Muscle of arm (tissue), 12 donors: ENCODE data around the gene POMT1. TPM values are rescaled to one million over a fixed set of nuclear protein-coding genes. Genes with fewer than 3 reads are reported as not detected.

Experiments used
- DNase-seq: peaks from one replicate; pipeline ENCODE4 v3.0.0-alpha.2; 2013
- polyA plus RNA-seq, 12 donors: library from polyadenylated mRNA; unstranded; fragments of 120-200 nt; gene quantifications; one replicate each; pipeline ENCODE4 v1.2.1, GENCODE V29; 2013; ENCODE audit not compliant: insufficient read length in 12 of 12

Gene POMT1
- polyA plus RNA-seq, 12 donors: 17.4 to 31.8 (median 23.3) TPM; not detected in 1

DNA sequence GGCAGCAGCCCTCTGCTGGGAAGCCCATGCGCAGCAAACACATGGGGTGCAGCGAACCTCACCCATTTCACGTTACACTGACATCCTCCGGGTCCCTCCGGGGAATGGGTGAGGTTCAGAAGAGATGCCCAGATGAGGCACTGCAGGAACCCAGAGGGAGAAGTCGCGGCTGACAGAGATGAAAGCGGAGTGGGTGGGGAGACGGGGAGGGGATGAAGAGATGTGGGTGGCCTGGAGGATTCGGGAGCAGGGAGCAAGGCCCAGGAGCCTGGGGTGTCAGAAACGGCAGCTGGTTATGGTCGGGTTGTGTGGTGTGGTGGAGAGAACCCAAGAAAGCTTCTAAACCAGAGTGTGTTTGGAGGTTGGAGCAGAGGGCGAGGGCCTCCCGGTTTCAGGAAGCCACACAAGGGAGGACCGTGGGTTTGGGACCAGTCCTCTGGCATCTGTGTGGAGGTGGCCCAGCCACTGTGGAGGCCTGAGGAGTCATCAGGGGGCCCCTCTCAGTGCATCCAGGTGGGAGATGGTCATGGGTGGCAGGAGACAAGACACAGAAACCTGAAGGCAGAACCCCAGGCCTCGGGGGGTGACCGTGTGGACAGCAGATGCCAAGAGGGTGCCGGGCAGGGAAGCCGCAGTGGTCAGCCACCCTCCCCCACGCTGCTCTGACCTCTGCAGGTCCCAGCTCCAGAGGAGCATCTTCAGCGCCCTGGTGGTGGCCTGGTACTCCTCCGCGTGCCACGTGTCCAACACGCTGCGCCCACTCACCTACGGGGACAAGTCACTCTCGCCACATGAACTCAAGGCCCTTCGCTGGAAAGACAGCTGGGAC, 19.8 kb downstream of the POMT1 start:
- no peak for DNase-seq

DNA sequence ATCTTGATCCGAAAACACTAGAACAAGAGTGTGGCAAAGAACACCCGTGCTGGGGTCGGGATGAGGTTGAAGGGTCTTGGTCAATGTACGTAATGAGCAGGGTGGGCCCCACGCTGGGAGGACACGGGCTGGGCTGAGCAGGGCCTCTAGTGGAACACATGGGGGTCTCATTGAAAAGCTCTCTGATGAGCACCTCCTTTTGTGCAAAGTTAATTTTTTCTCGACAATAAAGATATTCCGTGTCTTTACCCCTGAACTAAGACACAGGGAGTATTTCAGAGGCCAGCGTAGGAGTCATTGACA, 20.3 kb downstream of the POMT1 start:
- DNase-seq: no peak

DNA sequence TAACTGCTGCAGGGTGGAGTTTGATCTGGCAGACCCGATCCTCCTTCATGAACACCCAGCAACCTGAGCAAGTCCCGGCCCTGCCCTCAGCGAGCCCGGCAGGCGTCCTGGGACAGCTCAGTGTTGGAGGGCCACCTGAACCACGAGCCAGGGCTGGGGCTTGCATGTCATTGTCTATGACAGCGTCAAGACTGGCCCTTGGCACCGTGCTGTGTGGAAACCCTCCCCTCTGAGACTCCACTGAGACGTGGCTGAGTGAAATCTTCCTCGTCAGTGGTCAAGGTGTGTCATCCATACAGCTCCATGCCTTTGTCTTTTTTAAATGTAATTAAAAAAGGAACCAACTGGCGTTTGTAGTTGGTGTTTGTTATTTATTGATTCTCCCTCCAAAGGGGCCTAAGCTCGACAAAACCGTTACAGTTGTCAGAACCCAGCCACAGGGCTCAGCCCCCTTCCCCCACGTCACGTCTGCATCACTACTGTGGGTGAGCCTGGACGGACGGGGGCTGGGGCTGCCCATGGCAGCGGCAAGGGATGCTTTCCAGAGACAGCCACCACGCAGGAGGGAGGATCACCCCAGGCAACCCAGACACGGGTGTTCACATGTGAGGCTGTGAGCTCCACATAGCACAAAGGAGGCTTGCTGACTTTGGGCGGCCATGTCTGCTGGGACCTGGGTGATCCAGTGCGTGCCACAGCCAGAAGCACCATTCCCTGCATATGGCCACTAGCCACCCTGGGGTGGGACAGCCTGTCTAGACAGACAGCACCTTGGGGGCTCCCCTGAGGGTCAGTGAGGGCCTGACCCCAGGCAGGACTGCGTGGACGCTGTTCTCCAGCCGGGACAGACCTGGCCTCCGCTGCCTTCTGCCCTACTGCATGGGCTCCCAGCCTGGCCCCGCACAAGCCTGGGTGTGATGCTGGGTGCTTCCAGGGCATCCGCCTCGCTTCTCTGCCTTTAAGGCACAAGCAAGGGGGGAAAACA, 21.0 kb downstream of the POMT1 start:
- DNase-seq: no peak

DNA sequence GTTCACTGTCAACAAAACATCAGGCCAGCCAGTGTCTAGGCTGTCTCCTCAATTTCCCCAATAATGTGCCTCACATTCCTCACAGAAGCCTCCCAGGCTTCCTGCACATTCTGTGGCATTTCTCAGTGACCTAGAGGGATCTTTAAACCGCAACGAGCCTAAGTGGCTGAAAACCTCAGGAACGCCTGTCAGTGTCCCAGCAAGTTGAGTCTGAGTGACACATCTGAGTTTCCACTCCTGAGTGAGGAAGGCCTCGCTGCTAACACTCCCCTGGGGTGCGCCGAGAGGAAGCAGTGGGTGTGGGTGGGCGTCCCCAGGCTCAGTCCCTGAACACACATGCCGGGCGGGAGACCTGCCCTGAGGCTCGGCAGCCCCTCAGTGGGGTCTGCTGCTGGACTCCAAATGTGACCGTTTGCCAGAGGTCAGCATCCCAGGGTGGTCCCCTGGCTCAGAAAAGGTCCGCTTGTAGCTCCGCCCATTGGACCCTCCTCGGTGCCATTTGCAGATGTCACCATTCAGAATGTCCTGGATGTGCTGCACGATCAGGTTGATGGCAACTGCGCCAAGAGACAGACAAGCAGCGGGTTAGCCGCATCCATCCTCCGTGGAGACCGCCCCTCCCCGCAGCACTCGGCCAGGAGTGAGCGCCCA, 22.1 kb downstream of the POMT1 start:
- DNase-seq: no peak

DNA sequence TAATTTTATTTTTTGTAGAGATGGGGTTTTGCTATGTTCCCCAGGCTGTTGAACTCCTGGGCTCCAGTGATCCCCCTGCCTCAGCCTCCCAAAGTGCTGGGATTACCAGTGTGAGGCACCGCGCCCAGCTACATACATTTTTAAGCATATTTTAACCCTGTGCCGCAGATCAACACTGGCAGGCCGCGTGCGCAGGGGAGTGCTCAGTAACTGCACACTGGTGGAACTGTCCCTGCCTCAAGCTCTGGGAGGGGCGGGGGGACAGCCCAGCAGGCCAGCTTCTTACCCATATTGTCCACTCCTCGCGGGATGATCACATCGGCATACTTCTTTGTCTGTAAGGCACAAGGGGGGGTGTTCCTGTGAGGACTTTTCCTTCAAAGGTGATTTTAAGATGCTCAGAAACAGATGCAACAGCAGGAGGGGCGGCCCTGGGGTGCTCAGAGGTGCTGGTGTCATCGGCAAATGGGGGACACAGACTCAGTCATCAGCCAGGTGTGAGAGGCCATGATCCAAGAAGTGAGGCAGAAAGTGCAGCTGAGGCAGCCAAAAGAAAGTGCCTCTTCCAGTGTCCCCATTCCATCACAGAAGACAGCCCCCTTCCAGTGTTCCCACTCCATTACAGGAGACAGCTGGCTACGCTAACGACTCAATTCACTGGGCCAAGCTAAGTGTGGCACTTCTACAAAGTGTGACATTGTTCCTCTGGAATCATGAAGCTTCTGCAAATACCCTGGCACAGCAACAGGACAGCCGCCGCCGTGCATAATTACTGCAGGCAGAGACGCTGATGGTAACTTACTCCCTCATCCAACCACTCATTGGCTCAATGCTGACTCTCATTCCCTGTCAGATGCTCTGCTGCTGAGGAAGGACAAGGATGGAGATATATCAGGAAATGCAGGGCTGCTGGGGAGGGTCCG, 23.2 kb downstream of the POMT1 start:
- DNase-seq: no peak

DNA sequence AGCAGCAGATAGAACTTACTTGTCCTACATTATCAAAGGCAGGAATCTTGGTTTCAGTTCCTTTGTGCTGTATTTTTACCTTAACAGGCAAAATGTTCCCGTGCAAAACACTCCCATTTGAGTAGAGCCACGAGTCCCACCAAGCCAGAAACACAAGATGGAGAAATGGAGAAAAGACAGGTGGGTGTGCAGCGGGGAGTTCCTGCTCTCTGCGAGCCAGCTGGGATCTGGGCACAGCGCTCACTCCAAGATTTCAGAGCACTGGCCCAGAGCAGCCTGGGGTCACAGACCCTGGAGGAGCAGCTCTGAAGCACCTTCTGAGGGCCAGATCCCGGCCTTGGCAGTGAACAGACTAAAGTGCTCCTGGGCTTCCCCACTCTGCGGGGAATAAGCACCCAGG, 25.5 kb downstream of the POMT1 start:
- no peak for DNase-seq

DNA sequence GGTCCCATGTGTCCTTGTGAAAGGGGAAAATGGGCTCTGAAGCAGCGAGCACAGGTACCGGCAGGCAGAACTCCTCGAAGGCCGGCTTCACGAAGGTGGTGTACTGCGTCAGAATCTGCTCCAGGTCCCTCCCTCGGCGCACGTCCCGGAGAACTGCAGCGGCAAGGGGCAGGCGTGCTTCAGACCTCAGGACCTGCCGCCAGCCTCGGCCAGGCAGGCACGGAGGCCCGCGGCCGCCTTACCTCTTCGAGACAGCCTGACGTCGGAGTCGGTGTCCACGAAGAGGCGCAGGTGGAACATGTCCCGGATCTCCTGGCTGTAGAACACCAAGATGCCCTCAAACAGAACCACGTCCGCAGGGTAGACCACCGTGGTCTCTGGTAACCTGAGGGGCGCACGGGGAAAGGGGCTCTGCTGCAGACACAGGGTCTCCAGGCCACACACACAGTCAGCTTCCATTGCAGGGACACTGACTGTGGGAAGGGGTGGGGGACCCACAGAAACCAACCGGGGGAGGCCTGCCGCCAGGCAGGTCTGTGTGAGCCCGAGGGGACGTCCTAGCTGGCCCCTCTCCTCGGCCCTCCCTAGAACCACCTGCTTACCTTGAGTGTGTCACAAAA, 26.3 kb downstream of the POMT1 start:
- DNase-seq: no peak

DNA sequence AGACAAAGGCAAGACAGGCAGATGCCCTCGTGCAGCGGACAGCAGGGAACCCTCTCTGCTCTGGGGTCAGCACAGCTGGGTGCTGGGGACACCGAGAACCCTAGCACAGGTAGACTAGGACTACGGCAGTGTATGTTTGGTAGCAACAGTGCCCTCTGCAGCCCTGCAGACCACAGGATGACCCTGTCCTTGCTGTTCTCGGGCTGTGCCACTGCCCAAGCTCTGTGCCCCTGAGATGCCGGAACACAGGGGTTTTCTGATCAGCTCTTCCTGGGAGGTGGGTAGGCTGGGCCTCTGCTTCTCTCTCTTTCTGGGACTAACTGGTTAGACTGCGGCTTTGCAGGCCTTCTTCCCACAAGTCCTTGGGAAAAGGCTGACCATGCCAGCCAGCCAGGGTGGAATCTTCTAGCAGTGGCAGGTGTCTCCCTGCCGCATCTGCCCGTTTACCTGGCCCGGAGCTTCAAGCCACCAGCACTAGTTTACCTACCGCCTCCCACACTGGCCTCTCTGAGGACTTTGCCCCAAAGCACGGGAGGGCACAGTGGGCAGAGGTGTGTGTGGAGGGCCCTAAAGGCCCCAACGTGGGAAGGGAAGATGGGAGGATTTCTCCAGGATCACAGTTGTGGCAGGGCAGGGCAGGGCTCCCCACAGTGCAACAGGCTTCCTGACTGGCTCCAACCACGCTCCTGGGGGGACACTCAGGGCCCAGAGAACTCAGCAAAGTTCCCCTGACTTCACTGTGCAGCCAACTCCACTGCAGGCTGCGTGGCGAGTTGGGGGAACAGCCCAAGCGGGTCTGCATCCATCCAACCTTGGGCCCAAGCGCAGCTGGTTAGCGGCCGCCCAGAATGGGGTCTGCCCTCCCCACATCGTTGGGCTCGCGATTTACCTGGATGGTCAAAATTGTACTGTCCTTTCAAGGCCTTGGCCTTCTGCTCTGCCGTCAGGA, 27.2 kb downstream of the POMT1 start:
- DNase-seq: no peak

DNA sequence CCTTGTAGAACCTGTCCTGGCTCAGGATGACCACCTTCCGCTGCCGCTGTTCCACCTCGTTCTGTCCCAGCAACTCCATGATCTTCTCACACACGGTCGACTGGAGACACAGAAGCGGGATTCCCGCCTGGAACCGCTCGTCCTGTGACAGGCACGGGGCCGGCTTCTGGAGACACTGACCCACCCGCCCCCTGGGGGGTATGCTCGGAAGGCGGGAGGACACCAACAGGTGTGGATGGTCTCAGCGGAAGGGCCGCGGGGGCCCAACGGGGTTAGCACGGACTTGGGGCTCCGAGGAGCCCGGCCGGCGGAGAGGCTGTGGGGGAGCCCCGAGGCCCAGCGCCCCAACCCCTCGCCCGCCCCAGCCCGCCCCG, 27.8 kb downstream of the POMT1 start:
- DNase-seq: no peak

DNA sequence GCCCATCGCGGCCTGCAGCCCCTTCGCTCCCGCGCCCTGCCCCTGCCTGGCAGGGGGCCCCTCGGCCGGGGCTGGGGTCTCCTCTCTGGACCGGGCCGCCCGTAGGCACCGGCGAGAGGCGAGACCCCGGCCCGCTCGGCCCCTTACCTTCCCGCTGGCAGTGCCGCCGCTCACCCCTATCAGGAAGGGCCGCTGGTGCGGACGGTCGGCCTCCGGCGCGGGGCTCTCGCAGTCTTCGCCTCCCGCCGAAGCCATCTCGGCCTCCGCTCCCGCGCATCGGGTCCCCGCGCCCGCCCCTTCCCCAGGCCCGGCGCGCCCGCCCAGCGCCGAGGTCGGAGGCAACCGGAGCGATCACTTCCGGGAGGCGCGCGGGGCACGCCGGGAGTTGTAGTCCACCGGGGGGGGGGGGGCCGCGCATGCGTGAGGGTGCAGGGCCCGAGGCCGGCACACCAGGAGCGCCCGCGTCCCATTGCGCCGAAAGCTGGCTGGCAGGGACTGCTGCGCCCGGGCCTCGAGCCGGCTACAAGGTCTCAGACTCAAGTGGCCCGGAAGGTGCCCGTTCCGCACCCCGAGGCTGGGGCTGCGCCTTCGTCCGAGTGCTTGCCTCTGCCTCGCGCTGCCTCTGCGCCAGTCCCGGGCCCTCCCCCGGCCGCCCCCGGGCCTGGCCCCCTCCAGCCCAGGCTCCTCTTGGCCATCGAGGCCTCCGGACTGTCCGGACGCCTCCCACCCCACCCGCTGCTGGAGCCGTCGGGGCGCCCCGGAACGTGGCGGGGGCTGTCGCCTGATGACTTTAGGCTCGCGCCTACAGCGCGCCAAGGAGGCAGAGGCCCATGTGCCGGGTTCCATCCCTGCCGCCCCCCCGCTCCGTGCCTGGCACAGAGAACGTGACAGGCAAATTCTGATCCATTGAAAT, 28.5 kb downstream of the POMT1 start, which contains the start of gene UCK1:
TSS of gene UCK1 (minus strand) at position 344 of the 913 bp plus-strand sequence. CDS start at position 255, 89 bp downstream.
- DNase-seq: peak; percentile 88

DNA sequence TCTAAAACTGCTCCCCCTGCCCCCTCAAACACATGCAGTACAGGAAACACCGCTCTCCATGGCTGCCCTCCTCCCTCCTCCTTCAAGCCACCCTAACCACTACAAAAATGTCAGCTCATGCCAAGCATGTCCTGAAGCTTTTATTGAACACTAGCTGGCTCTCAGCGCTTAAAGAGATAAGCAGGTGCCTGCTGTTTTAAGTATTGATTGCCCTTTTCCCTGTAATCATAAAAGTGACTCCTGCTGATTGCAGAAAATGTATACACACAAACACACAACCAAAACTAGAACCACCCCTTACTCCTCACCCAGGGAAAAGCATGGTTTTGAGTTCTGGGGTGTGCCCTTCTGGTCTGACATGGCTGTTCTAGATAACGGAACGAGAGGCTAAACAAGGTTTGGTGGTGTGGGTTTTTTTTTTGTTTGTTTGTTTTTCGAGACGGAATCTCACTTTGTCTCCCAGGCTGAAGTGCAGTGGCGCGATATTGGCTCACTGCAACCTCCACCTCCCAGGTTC, 32.1 kb downstream of the POMT1 start:
- DNase-seq: no peak

DNA sequence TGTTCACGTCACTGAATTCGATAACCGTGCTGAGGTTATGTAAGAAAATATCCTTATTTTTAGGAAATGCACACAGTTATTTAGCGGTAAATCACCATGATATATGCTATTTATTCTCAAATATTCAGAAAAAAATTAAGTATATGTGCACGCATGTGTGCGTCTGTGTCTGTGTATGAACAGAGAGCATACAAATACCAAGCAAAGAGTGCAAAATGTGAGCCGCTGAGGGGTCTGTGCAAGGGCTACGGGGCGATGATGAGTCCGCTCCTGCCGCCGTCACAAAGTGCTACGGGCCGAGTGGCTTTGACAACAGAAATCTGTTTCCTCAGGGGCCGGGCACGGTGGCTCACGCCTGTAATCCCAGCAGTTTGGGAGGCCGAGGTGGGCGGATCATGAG, 35.2 kb downstream of the POMT1 start:
- DNase-seq: no peak

DNA sequence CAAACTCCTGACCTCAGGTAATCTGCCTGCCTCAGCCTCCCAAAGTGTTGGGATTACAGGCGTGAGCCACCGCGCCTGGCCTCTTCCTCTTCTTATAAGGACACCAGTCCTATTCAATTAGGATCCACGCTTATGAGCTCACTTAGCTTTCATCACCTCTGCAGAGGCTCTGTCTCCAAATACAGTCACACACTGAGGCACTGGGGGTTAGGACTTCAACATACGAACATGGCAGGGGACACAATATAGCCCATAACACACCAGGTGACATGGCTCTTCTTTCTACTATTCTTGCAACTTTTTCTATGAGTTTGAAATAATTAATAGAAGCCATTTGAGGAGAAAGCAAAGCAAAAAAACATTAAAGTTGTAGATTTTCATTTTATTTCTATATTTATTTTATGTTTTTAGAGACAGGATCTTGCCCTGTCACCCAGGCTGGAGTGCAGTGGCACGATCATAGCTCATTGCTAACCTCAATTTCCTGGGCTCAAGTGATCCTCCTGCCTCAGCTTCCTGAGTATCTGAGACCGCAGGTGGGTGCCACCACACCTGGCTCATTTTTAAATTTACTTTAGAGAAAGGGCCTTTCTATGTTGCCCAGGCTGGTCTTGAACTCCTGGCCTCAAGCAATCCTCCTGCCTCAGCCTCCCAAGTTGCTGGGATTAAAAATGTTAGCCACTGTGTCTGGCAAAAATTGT, 36.7 kb downstream of the POMT1 start:
- DNase-seq: no peak

DNA sequence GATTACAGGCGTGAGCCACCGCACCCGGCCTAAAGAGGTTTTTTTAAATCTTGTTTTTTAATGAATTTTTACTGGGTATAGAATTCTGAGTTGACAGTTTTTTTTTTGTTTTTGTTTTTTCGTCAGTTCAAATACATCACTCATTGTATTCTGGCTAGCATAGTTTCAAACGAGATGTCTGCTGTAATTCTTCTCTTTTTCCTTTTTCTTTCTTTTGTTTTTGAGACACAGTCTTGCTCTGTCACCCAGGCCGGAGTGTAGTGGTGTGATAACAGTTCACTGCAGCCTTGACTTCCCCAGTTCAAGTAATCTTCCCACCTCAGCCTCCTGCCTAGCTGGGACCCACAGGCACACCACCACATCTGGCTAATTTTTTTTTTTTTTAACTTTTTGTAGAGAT, 40.4 kb downstream of the POMT1 start:
- DNase-seq: no peak

DNA sequence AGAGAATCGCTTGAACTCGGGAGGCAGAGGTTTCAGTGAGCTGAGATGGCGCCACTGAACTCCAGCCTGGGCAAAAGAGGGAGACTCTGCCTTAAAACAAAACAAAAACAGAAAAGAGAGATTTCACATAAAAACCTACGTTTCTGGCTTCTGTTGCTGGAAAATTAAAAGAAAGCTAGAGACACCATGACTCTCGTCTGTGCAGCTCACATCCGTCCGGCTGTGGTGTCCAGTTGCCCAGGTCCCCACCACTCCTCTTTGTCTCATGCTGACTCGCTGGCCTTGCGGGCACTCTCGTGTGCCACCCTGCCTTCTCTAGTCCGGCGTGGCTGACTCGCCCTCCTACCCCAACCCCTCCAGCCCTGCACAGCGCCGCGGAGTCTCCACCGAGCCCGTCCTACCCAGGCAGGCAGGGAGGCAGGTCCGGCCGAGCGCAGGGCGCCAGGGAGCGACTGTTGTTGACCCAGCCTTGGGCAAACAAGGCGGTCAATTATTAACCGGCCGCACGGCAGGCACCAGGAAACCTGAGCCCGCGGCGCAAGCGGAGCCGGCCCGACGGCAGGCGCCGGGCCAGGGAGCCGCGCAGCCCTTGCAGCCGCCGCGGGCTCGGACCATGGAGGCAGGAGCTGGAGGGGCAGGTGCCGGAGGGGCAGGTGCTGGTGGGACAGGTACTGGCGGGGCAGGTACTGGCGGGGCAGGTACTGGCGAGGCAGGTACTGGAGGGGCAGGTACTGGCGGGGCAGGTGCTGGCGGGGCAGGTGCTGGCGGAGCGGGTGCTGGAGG, 42.5 kb downstream of the POMT1 start, which contains the start of gene PRRT1B:
TSS of gene PRRT1B (plus strand) at position 521 of the 783 bp plus-strand sequence. CDS start at position 614, 93 bp downstream.
- DNase-seq: no peak

DNA sequence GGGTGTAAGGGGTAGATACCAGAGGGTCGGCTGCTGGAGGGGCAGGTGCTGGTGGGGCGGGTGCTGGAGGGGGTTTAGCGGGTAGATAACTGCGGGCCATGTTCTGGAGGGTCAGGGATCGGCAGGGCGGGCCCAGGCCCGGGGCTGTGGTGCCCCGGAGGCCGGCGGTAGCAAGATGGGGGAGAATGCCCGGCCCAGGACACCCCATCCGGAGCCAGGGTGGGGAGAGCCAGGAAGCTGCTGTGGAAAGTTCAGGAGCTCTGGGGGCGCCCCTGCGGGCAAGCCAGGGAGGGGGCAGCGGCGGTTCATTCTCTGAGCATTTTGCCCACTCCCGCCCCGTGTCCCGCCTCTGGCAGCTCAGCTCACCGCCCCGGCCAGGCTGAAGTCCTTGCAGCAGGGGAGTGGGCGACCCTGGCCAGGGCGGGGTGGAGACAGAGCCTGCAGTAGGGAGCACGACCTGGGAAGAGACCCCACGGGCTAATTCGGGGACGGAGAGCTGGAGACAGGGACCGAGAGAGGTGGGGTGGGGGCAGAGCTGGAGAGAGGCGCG, 43.1 kb downstream of the POMT1 start:
- DNase-seq: no peak
